LNCAP (cell line): ENCODE data around the gene BABAM2.

Source experiments
- CTCF ChIP-seq: fragments of 450-650 bp; IDR thresholded peaks from 2 replicates; pipeline ENCODE4 v1.5.1; 2017; ENCODE audit warnings: mild to moderate bottlenecking

The BABAM2 gene

GRCh38 chr2:28380219-28380618, 489.7 kb downstream of the BABAM2 start:
- TF ChIP-seq CTCF, result no peak

GRCh38 chr2:28381225-28382180, 491.0 kb downstream of the BABAM2 start:
- no peak for TF ChIP-seq CTCF

- no peak for TF ChIP-seq CTCF
Observed at GRCh38 chr2:28382755-28383154, 492.2 kb downstream of the BABAM2 start.

- TF ChIP-seq CTCF, result no peak
Observed at GRCh38 chr2:28387082-28387960, 496.8 kb downstream of the BABAM2 start.
